DOHH2 (cell line): ENCODE results near the gene TCF20.

Source experiments
- H3F3A ChIP-seq: fragments of 200-600 bp; sonication (generic), shearing (Covaris generic); 2 replicates; pipeline ENCODE4 v1.6.0; 2016; ENCODE audit warnings: antibody characterized with exemption, mild to moderate bottlenecking; ENCODE audit not compliant: control insufficient read depth, insufficient read depth
- H3K27ac ChIP-seq: fragments of 200-600 bp; sonication (generic); 2 replicates; pipeline ENCODE4 v1.5.1; 2014; ENCODE audit warnings: low read depth, mild to moderate bottlenecking, low read length, moderate library complexity
- H3K27me3 ChIP-seq: fragments of 200-600 bp; sonication (generic); 2 replicates; pipeline ENCODE4 v1.6.1; 2014; ENCODE audit warnings: mild to moderate bottlenecking, low read length, mixed read lengths; ENCODE audit not compliant: control insufficient read depth
- H3K36me3 ChIP-seq: fragments of 200-600 bp; sonication (generic); 2 replicates; pipeline ENCODE4 v1.6.1; 2014; ENCODE audit warnings: mild to moderate bottlenecking, low read length, moderate library complexity, mixed read lengths; ENCODE audit not compliant: control insufficient read depth
- H3K4me1 ChIP-seq: fragments of 200-600 bp; sonication (generic); 2 replicates; pipeline ENCODE4 v1.6.1; 2014; ENCODE audit warnings: mild to moderate bottlenecking, low read length, mixed read lengths; ENCODE audit not compliant: control insufficient read depth
- H3K4me2 ChIP-seq: fragments of 200-600 bp; sonication (generic); 2 replicates; pipeline ENCODE4 v1.6.0; 2014; ENCODE audit warnings: mild to moderate bottlenecking, low read length, moderate library complexity
- H3K4me3 ChIP-seq: fragments of 200-600 bp; sonication (generic); 2 replicates; pipeline ENCODE4 v1.5.1; 2014; ENCODE audit warnings: mild to moderate bottlenecking, low read length, mixed read lengths
- H3K79me2 ChIP-seq: fragments of 200-600 bp; sonication (generic); 2 replicates; pipeline ENCODE4 v1.6.1; 2014; ENCODE audit warnings: mild to moderate bottlenecking, low read length, mixed read lengths; ENCODE audit not compliant: control insufficient read depth
- H3K9me2 ChIP-seq: fragments of 200-600 bp; sonication (generic); replicated peaks from 2 replicates; pipeline ENCODE4 v1.6.1; 2014; ENCODE audit warnings: mild to moderate bottlenecking, low read length, mixed read lengths; ENCODE audit not compliant: control insufficient read depth
- H3K9me3 ChIP-seq: fragments of 200-600 bp; sonication (generic); 2 replicates; pipeline ENCODE4 v1.6.1; 2014; ENCODE audit warnings: antibody characterized with exemption, low read length, mixed read lengths; ENCODE audit not compliant: control insufficient read depth, insufficient read depth
- H4K20me1 ChIP-seq: fragments of 200-600 bp; sonication (generic); 2 replicates; pipeline ENCODE4 v1.6.0; 2014; ENCODE audit warnings: low read depth, mild to moderate bottlenecking, antibody characterized with exemption, low read length, moderate library complexity; ENCODE audit not compliant: control insufficient read depth, insufficient read depth
- CTCF ChIP-seq: fragments of 200-600 bp; sonication (generic); IDR thresholded peaks from one replicate; pipeline ENCODE4 v1.5.1; 2014; ENCODE audit warnings: antibody characterized with exemption, mild to moderate bottlenecking, low read depth, low read length; ENCODE audit not compliant: poor library complexity, severe bottlenecking
- EZH2phosphoT487 ChIP-seq: fragments of 200-600 bp; sonication (generic); IDR thresholded peaks from 2 replicates; pipeline ENCODE4 v1.6.1; 2017; ENCODE audit warnings: borderline replicate concordance, mild to moderate bottlenecking, antibody characterized with exemption, low read length, moderate library complexity, mixed read lengths

The TCF20 gene

GRCh38 chr22:42289671-42290541, 19.5 kb upstream of the TCF20 start:
- H3K79me2 ChIP-seq, result no peaks in the 10 kb centered on the region
- no peaks in the 10 kb centered on the region for H3K36me3 ChIP-seq
- no peak for TF ChIP-seq CTCF
- no peak for TF ChIP-seq EZH2phosphoT487
- H3K4me3 ChIP-seq, result no peak overlapping the region
- no peak overlapping the region for H3K4me2 ChIP-seq
- no peaks in the 10 kb centered on the region for H3K9me2 ChIP-seq
- no peaks in the 10 kb centered on the region for H3K9me3 ChIP-seq
- H3K27me3 ChIP-seq, result peaks cover 2% of the 10 kb centered on the region; the same call in 1 of the 2 replicates
- peaks cover 2% of the 10 kb centered on the region; the same call in 1 of the 2 replicates for H3F3A ChIP-seq
- H3K4me1 ChIP-seq, result peaks cover 43% of the 10 kb centered on the region
- H3K27ac ChIP-seq, result no peak overlapping the region
- H4K20me1 ChIP-seq, result no peaks in the 10 kb centered on the region

GRCh38 chr22:42288791-42289190, 18.3 kb upstream of the TCF20 start:
- H3K9me2 ChIP-seq, result no peaks in the 10 kb centered on the region
- H3K4me3 ChIP-seq, result no peak overlapping the region
- H3K36me3 ChIP-seq, result no peaks in the 10 kb centered on the region
- H3K27me3 ChIP-seq, result peaks cover 12% of the 10 kb centered on the region
- no peaks in the 10 kb centered on the region for H4K20me1 ChIP-seq
- peaks cover 2% of the 10 kb centered on the region; the same call in 1 of the 2 replicates for H3F3A ChIP-seq
- no peak overlapping the region for H3K27ac ChIP-seq
- H3K79me2 ChIP-seq, result no peaks in the 10 kb centered on the region
- no peaks in the 10 kb centered on the region for H3K9me3 ChIP-seq
- H3K4me2 ChIP-seq, result no peak overlapping the region
- no peak for TF ChIP-seq CTCF
- no peak for TF ChIP-seq EZH2phosphoT487
- H3K4me1 ChIP-seq, result peaks cover 37% of the 10 kb centered on the region

GRCh38 chr22:42287174-42287890, 16.9 kb upstream of the TCF20 start:
- H3K79me2 ChIP-seq, result no peaks in the 10 kb centered on the region
- peaks cover 29% of the 10 kb centered on the region for H3K4me1 ChIP-seq
- H3F3A ChIP-seq, result peaks cover 2% of the 10 kb centered on the region; the same call in 1 of the 2 replicates
- H3K4me3 ChIP-seq, result no peak overlapping the region
- H3K9me2 ChIP-seq, result no peaks in the 10 kb centered on the region
- TF ChIP-seq EZH2phosphoT487 (no peak), CTCF (no peak)
- H3K27me3 ChIP-seq, result peaks cover 26% of the 10 kb centered on the region
- no peaks in the 10 kb centered on the region for H3K9me3 ChIP-seq
- no peaks in the 10 kb centered on the region for H4K20me1 ChIP-seq
- H3K4me2 ChIP-seq, result no peak overlapping the region
- no peak overlapping the region for H3K27ac ChIP-seq
- H3K36me3 ChIP-seq, result no peaks in the 10 kb centered on the region
